Measurements from ENCODE around the gene TMEM151A.
A peak's percentile ranks its signal among the peaks of the same experiment; 100 is the strongest.
"Not testable (repeated sequence)": the region's sequence is repeated elsewhere in the genome, so short reads cannot be mapped to it uniquely, and the experiment has no call there.

The TMEM151A gene

GRCh38 chr11:66309475-66309874 lies 17.8 kb downstream of the TMEM151A start:
- no peak for DNase-seq (ENCODE audit: low spot score)

GRCh38 chr11:66310324-66310723 lies 18.6 kb downstream of the TMEM151A start:
- no peak for DNase-seq (ENCODE audit: low spot score)

GRCh38 chr11:66310803-66311440 lies 19.2 kb downstream of the TMEM151A start:
- not testable (repeated sequence) for DNase-seq (ENCODE audit: low spot score)

GRCh38 chr11:66311470-66311964 lies 19.8 kb downstream of the TMEM151A start:
- no peak for DNase-seq (ENCODE audit: low spot score)

- peak; percentile 95 for DNase-seq (ENCODE audit: low spot score)
Observed at GRCh38 chr11:66311965-66312548, 20.4 kb downstream of the TMEM151A start.

GRCh38 chr11:66312549-66313320 lies 21.0 kb downstream of the TMEM151A start:
- peak; percentile 98 for DNase-seq (ENCODE audit: low spot score)

- DNase-seq (ENCODE audit: low spot score): no peak
Observed at GRCh38 chr11:66313321-66314185, 21.9 kb downstream of the TMEM151A start.

- no peak for DNase-seq (ENCODE audit: low spot score)
Observed at GRCh38 chr11:66314186-66314501, 22.4 kb downstream of the TMEM151A start.

GRCh38 chr11:66314561-66315497 lies 23.1 kb downstream of the TMEM151A start:
- no peak for DNase-seq (ENCODE audit: low spot score)

GRCh38 chr11:66315498-66315885 lies 23.8 kb downstream of the TMEM151A start:
- DNase-seq (ENCODE audit: low spot score): no peak

- no peak for DNase-seq (ENCODE audit: low spot score)
Observed at GRCh38 chr11:66315921-66316811, 24.5 kb downstream of the TMEM151A start.

- no peak for DNase-seq (ENCODE audit: low spot score)
Observed at GRCh38 chr11:66316849-66317251, 25.2 kb downstream of the TMEM151A start, which contains the start of gene CD248. TSS of gene CD248 (minus strand) at chr11:66317044. CDS start at chr11:66317027, 17 bp downstream.

GRCh38 chr11:66317322-66317722 lies 25.6 kb downstream of the TMEM151A start:
- DNase-seq (ENCODE audit: low spot score): no peak

GRCh38 chr11:66317723-66318599 lies 26.3 kb downstream of the TMEM151A start:
- DNase-seq (ENCODE audit: low spot score): no peak

- DNase-seq (ENCODE audit: low spot score): no peak
Observed at GRCh38 chr11:66318600-66318970, 26.9 kb downstream of the TMEM151A start.

- not testable (repeated sequence) for DNase-seq (ENCODE audit: low spot score)
Observed at GRCh38 chr11:66320289-66320688, 28.6 kb downstream of the TMEM151A start.

- not testable (repeated sequence) for DNase-seq (ENCODE audit: low spot score)
Observed at GRCh38 chr11:66320748-66321147, 29.1 kb downstream of the TMEM151A start.

GRCh38 chr11:66321606-66322005 lies 29.9 kb downstream of the TMEM151A start:
- DNase-seq (ENCODE audit: low spot score): no peak

Measured in SW480 (cell line).